Transverse colon (tissue), 4 donors: ENCODE measurements around the gene DUS4L. TPM values are rescaled to one million over a fixed set of nuclear protein-coding genes. Genes with fewer than 3 reads are reported as not detected.

Experiments
- DNase-seq: peaks from one replicate; pipeline ENCODE4 v3.0.0-alpha.2; 2019
- H3K27ac ChIP-seq, 4 donors: fragments of 200-600 bp; sonication (generic); 2 replicates each; pipeline ENCODE4 v1.5.1; 2016 to 2018; ENCODE audit warnings: inconsistent platforms in 4 of 4
- H3K27me3 ChIP-seq: fragments of 200-600 bp; sonication (generic); 2 replicates; pipeline ENCODE4 v1.5.1; 2017; ENCODE audit warnings: inconsistent platforms
- H3K36me3 ChIP-seq, 4 donors: fragments of 200-600 bp; sonication (generic); 2 replicates each; pipeline ENCODE4 v1.5.1; 2017 to 2019; ENCODE audit warnings: inconsistent platforms in 4 of 4
- H3K4me1 ChIP-seq, 4 donors: fragments of 200-600 bp; sonication (generic); 2 replicates each; pipeline ENCODE4 v1.5.1; 2017 to 2020; ENCODE audit warnings: inconsistent platforms in 4 of 4
- H3K4me3 ChIP-seq, 4 donors: fragments of 200-600 bp; sonication (generic); 1 replicate in 1 of 4; 2 replicates in 3 of 4; pipeline versions ENCODE4 v1.5.1 to v1.6.1; 2017 to 2019; ENCODE audit warnings: inconsistent platforms in 4 of 4
- H3K9me3 ChIP-seq, 2 donors: fragments of 200-600 bp; sonication (generic); 2 replicates each; pipeline ENCODE4 v1.5.1; 2017 to 2019; ENCODE audit warnings: inconsistent platforms in 2 of 2
- EP300 ChIP-seq: sonication (generic); formaldehyde crosslinking; IDR thresholded peaks from one replicate; pipeline ENCODE4 v1.6.1; 2017; ENCODE audit warnings: antibody characterized with exemption, low read depth
- POLR2A ChIP-seq: fragments of 450-650 bp; IDR thresholded peaks from one replicate; pipeline ENCODE4 v1.6.1; 2016; ENCODE audit warnings: antibody characterized with exemption, mild to moderate bottlenecking, moderate library complexity
- POLR2AphosphoS5 ChIP-seq, 3 donors: sonication (generic); formaldehyde crosslinking; IDR thresholded peaks; one replicate each; pipeline ENCODE4 v1.6.1; 2016; ENCODE audit warnings: antibody characterized with exemption in 3 of 3
- WGBS, 2 donors: methylation state at CpG; one replicate each; pipeline ENCODE4 v1.1.5; 2018; ENCODE audit warnings: low coverage in 1 of 2; 5-methylcytosine and 5-hydroxymethylcytosine counted together
- in situ Hi-C, 4 donors: fragments of 200-750 bp; cut with MboI; loops; one replicate each; pipeline versions ENCODE4 v1.15.0 to v1.15.1; 2017; ENCODE audit warnings: low sequenced_read_pairs in 3 of 4, low pct_ligation_motif_present in 1 of 4, low pct_unique_long_range_greater_than_20kb in 1 of 4
- intact Hi-C: fragments of 100-400 bp; cut with DNase I; formaldehyde crosslinking; loops from one replicate; pipeline ENCODE4 v1.15.1; 2023; ENCODE audit warnings: low total_unique reads
- small RNA-seq, 4 donors: library from RNA; depleted of rRNA; stranded (forward); fragments of <200 nt; gene quantifications; one replicate each; pipeline ENCODE3, GENCODE V24; 2016
- total RNA-seq, 4 donors: library from RNA; depleted of rRNA; stranded (reverse); fragments of >200 nt; gene quantifications; one replicate each; pipeline ENCODE4 v1.1.0, GENCODE V29; 2016
- TF ChIP-seq, protein P1 (sequence below), 5 experiments: fragments of 200-600 bp in 3 of 5; fragments of 450-650 bp in 2 of 5; sonication (generic) in 3 of 5; IDR thresholded peaks; 1 replicate in 2 of 5; 2 replicates in 3 of 5; pipeline ENCODE4 v1.5.1; 2016 to 2017; ENCODE audit warnings: antibody characterized with exemption in 5 of 5, inconsistent platforms in 3 of 5, mild to moderate bottlenecking in 2 of 5, moderate library complexity in 1 of 5

The DUS4L gene
- total RNA-seq, 4 donors from 2014 or later = 1.2 to 10.2 (median 4.4) TPM

DNA sequence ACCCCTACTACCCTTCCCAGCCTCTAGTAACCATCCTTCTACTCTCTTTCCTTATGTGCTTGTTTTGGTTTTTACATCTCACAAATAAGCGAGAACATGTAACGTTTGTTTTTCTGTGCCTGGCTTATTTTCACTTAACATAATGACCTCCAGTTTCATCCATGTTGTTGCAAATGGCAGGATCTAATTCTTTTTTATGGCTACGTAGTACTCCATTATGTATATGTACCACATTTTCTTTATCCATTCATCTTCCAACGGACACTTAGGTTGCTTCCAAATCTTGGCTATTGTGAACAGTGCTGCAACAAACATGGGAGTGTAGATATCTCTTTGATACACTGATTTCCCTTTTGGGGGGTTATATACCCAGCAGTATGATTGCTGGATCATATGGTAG is 63.2 kb downstream of the DUS4L start:
- no peak overlapping the region for H3K4me3 ChIP-seq
- no peak overlapping the region for H3K27ac ChIP-seq
- no peaks in the 10 kb centered on the region for H3K36me3 ChIP-seq
- no peaks in the 10 kb centered on the region for H3K9me3 ChIP-seq
- H3K4me1 ChIP-seq = peaks cover 0 to 3% (median 0%) of the 10 kb centered on the region in 4 donors
- TF ChIP-seq, protein P1, sequence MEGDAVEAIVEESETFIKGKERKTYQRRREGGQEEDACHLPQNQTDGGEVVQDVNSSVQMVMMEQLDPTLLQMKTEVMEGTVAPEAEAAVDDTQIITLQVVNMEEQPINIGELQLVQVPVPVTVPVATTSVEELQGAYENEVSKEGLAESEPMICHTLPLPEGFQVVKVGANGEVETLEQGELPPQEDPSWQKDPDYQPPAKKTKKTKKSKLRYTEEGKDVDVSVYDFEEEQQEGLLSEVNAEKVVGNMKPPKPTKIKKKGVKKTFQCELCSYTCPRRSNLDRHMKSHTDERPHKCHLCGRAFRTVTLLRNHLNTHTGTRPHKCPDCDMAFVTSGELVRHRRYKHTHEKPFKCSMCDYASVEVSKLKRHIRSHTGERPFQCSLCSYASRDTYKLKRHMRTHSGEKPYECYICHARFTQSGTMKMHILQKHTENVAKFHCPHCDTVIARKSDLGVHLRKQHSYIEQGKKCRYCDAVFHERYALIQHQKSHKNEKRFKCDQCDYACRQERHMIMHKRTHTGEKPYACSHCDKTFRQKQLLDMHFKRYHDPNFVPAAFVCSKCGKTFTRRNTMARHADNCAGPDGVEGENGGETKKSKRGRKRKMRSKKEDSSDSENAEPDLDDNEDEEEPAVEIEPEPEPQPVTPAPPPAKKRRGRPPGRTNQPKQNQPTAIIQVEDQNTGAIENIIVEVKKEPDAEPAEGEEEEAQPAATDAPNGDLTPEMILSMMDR (IDR thresholded peaks at IDR 0.05) = no peak
- TF ChIP-seq POLR2A = no peak
- TF ChIP-seq POLR2AphosphoS5 (IDR thresholded peaks at IDR 0.05) = no peak
- no peak for TF ChIP-seq EP300
- 96 to 98% methylated on average over 4 of the region's 4 CpGs for WGBS, 2 donors
- intact Hi-C loops (no loop called here), in situ Hi-C loops (no loop called here)
- DNase-seq = no peak
- no peaks in the 10 kb centered on the region for H3K27me3 ChIP-seq

Small RNAs within 50 kb of the gene (small RNA-seq; reads per million reads assigned to genes)
- 0 to 0.14 (median 0) reads per million in 4 donors for gene RF01233

Other genes with a start within 250 kb of the DUS4L start
- gene GPR22, start 93.9 kb upstream of the DUS4L start, total RNA-seq = under 1 TPM in 1 of 4 donors, not detected in 3; 0.14 TPM
- gene COG5, start 51 bp upstream of the DUS4L start, total RNA-seq = 10 to 100 TPM; 15.7 to 48.2 (median 35.7) TPM
- 10 to 100 TPM in 3 of 4 donors, 1 to 10 TPM in 1; 8.6 to 96.5 (median 73.1) TPM for gene BCAP29, start 16.3 kb downstream of the DUS4L start, total RNA-seq
- under 1 TPM in 2 of 4 donors, not detected in 2; 0.16 to 0.41 TPM for gene SLC26A4, start 96.9 kb downstream of the DUS4L start, total RNA-seq
- gene CBLL1, start 180.2 kb downstream of the DUS4L start, total RNA-seq = 10 to 100 TPM; 30.6 to 53.9 (median 38.8) TPM
- gene SLC26A3, start 239.3 kb downstream of the DUS4L start, total RNA-seq = 1,000 to 10,000 TPM in 3 of 4 donors, 100 to 1,000 TPM in 1; 296 to 4,526 (median 2,822) TPM